Muscle layer of colon (tissue), 2 donors: ENCODE results near the gene GSTT2.

ENCODE experiments used
- H3K27ac ChIP-seq: one replicate; pipeline ENCODE4 v1.7.0; 2013; ENCODE audit warnings: low read depth, mild to moderate bottlenecking, low read length, moderate library complexity
- H3K27me3 ChIP-seq, 2 donors: one replicate each; pipeline ENCODE4 v1.7.0; 2013; ENCODE audit warnings: low read length in 2 of 2, mild to moderate bottlenecking in 2 of 2; ENCODE audit not compliant: insufficient read depth in 2 of 2, control insufficient read depth in 1 of 2
- H3K36me3 ChIP-seq: one replicate; pipeline ENCODE4 v1.7.0; 2013; ENCODE audit warnings: mild to moderate bottlenecking, low read length; ENCODE audit not compliant: insufficient read depth
- H3K4me1 ChIP-seq: one replicate; pipeline ENCODE4 v1.7.0; 2013; ENCODE audit warnings: mild to moderate bottlenecking, low read length; ENCODE audit not compliant: insufficient read depth
- H3K4me3 ChIP-seq, 2 donors: one replicate each; pipeline ENCODE4 v1.7.0; 2013; ENCODE audit warnings: low read length in 2 of 2, low read depth in 1 of 2, mild to moderate bottlenecking in 1 of 2, moderate library complexity in 1 of 2
- H3K9ac ChIP-seq: one replicate; pipeline ENCODE4 v1.7.0; 2013; ENCODE audit warnings: low read length
- H3K9me3 ChIP-seq: one replicate; pipeline ENCODE4 v1.7.0; 2013; ENCODE audit warnings: mild to moderate bottlenecking, low read length
- donor health status: abdominal sarcoma.
- donor health status: Adenocarcinoma of cecum.

GSTT2 gene

DNA sequence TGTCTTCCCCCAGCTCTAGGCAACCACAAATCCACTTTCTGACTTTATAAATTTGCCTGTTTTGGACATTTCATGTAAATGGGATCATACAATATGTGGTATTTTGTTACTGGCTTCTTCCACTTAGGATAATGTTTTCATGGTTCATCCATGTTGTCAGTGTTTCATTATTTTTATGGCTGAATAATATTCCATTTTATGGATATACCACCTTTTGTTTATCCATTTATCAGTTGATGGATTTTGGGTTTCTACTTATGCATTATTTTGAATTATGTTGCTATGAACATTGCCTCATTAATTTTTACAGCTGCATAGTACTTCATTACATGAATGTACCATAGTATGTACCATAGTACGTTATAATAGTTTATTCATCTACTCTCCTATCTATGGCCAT is 36.2 kb downstream of the GSTT2 start:
- peaks cover 4% of the 10 kb centered on the region for H3K4me1 ChIP-seq
- no peaks in the 10 kb centered on the region for H3K9me3 ChIP-seq
- H3K27ac ChIP-seq, result no peak overlapping the region
- no peak overlapping the region for H3K4me3 ChIP-seq
- no peaks in the 10 kb centered on the region for H3K36me3 ChIP-seq
- no peaks in the 10 kb centered on the region for H3K27me3 ChIP-seq
- no peak overlapping the region for H3K9ac ChIP-seq

- no peaks in the 10 kb centered on the region for H3K27me3 ChIP-seq
- no peaks in the 10 kb centered on the region for H3K9me3 ChIP-seq
- H3K4me1 ChIP-seq, result no peaks in the 10 kb centered on the region
- no peak overlapping the region for H3K27ac ChIP-seq
- no peak overlapping the region for H3K9ac ChIP-seq
- H3K36me3 ChIP-seq, result no peaks in the 10 kb centered on the region
- H3K4me3 ChIP-seq, result no peak overlapping the region
Measured at GRCh38 chr22:24021304-24021703, 41.4 kb downstream of the GSTT2 start.

DNA sequence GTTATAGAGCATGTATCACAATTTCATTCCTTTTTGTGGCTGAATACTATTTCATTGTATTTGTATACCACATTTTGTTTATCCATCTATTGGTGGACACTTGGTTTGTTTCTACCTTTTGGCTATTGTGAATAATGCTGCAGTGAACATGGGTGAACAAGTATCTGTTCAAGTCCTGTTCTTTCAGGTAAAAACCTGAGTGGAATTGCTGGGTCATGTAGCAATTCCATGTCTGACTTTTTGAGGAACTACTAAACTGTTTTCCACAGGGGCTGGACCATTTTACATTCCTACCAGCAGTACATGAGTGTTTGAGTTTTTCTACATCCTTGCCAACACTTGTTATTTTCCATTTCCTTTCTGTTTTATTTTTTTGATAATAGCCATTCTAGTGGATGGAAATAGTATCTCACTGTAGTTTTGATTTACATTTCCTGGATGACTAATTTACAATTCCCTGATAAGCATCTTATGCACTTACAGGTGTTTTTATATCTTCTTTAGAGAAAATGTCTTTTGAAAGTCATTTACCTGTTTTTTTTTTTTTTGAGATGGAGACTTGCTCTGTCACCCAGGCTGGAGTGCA is 43.4 kb downstream of the GSTT2 start:
- Histone ChIP-seq H3K4me1 (no peaks in the 10 kb centered on the region), H3K4me3 (no peak overlapping the region), H3K27me3 (no peaks in the 10 kb centered on the region), H3K9me3 (no peaks in the 10 kb centered on the region), H3K9ac (no peak overlapping the region), H3K27ac (no peak overlapping the region), H3K36me3 (no peaks in the 10 kb centered on the region)

GRCh38 chr22:24024354-24024753 is 44.4 kb downstream of the GSTT2 start:
- no peak overlapping the region for H3K9ac ChIP-seq
- H3K9me3 ChIP-seq, result no peaks in the 10 kb centered on the region
- no peaks in the 10 kb centered on the region for H3K27me3 ChIP-seq
- H3K36me3 ChIP-seq, result no peaks in the 10 kb centered on the region
- no peak overlapping the region for H3K27ac ChIP-seq
- no peak overlapping the region for H3K4me3 ChIP-seq
- H3K4me1 ChIP-seq, result no peaks in the 10 kb centered on the region

GRCh38 chr22:24025475-24025874 is 45.5 kb downstream of the GSTT2 start:
- Histone ChIP-seq H3K9me3 (no peaks in the 10 kb centered on the region), H3K4me3 (no peak overlapping the region), H3K4me1 (no peaks in the 10 kb centered on the region), H3K36me3 (no peaks in the 10 kb centered on the region), H3K27me3 (no peaks in the 10 kb centered on the region), H3K27ac (no peak overlapping the region), H3K9ac (no peak overlapping the region)

GRCh38 chr22:24026056-24026455 is 46.1 kb downstream of the GSTT2 start:
- H3K4me3 ChIP-seq, result no peak overlapping the region
- no peak overlapping the region for H3K27ac ChIP-seq
- no peaks in the 10 kb centered on the region for H3K4me1 ChIP-seq
- H3K9ac ChIP-seq, result no peak overlapping the region
- no peaks in the 10 kb centered on the region for H3K9me3 ChIP-seq
- H3K27me3 ChIP-seq, result no peaks in the 10 kb centered on the region
- H3K36me3 ChIP-seq, result no peaks in the 10 kb centered on the region

DNA sequence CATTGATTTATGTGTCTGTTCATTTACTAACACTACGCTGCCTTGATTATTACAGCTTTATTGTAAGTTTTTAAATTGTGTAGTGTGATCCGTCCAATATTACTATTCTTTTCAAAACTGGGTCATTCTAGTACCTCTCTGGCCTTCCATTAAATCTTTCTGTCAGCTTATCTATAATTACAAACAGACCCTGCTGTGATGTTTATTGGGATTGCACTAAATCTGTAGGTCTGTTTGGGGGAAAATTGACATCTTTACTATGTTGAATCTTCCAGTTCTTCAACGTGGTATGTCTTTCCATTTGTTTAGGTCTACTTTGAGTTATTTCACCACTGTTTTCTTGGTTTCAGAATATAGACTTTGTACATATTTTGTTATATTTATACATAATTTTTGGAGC is 46.8 kb downstream of the GSTT2 start:
- Histone ChIP-seq H3K36me3 (no peaks in the 10 kb centered on the region), H3K4me3 (no peak overlapping the region), H3K9me3 (no peaks in the 10 kb centered on the region), H3K27ac (no peak overlapping the region), H3K4me1 (no peaks in the 10 kb centered on the region), H3K9ac (no peak overlapping the region), H3K27me3 (no peaks in the 10 kb centered on the region)

DNA sequence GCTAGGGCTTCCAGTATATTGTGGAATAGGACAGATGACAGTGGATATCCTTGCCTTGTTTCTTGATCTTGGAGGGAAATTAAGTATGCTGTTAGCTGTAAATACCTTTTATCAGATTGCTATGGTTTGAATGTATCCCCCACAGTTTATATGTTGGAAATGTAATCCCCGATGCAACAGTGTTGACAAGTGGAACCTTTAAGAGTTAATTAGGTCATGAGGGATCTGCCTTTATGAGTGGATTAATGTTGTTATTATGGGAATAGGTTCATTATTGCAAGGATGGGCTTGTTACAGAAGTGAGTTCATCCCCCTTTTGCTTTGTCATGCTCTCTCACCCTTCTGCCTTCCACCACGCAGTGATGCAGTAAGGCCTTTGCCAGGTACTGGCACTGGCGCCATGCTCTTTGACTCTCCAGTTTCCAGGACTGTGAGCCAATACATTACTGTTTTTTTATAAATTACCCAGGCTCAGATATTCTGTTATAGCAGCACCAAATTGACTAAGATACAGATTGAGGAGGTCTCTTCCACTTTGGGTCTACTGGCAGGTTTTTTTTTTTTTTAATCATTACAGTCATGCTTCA is 47.5 kb downstream of the GSTT2 start:
- Histone ChIP-seq H3K4me1 (no peaks in the 10 kb centered on the region), H3K27me3 (no peaks in the 10 kb centered on the region), H3K36me3 (no peaks in the 10 kb centered on the region), H3K4me3 (no peak overlapping the region), H3K9ac (no peak overlapping the region), H3K27ac (no peak overlapping the region), H3K9me3 (no peaks in the 10 kb centered on the region)

- Histone ChIP-seq H3K4me1 (no peaks in the 10 kb centered on the region), H3K9me3 (no peaks in the 10 kb centered on the region), H3K9ac (no peak overlapping the region), H3K27ac (no peak overlapping the region), H3K27me3 (no peaks in the 10 kb centered on the region), H3K4me3 (no peak overlapping the region), H3K36me3 (no peaks in the 10 kb centered on the region)
Measured at GRCh38 chr22:24027991-24028390, 48.1 kb downstream of the GSTT2 start.

- Histone ChIP-seq H3K4me1 (no peaks in the 10 kb centered on the region), H3K27me3 (no peaks in the 10 kb centered on the region), H3K36me3 (no peaks in the 10 kb centered on the region), H3K9me3 (no peaks in the 10 kb centered on the region), H3K4me3 (no peak overlapping the region), H3K9ac (no peak overlapping the region), H3K27ac (no peak overlapping the region)
Measured at GRCh38 chr22:24028533-24028932, 48.6 kb downstream of the GSTT2 start.

DNA sequence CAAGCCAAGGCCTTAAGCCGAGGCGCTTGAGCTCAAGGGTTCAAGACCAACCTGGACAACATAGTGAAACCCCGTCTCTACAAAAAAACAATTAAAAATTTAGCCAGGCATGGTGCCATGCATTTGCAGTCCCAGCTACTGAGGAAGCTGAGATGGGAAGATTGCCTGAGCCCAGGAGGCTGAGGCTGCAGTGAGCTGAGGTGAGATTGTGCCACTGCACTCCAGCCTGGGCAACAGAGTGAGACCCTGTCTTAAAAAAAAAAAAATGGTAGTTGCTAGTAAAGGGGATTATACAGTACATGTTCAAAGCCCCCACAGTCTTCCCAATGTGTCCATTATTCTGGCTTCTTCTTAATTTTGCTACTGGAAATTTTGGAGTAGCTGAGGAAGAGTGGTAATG is 49.4 kb downstream of the GSTT2 start:
- Histone ChIP-seq H3K4me3 (no peak overlapping the region), H3K27me3 (no peaks in the 10 kb centered on the region), H3K27ac (no peak overlapping the region), H3K9ac (no peak overlapping the region), H3K9me3 (no peaks in the 10 kb centered on the region), H3K36me3 (no peaks in the 10 kb centered on the region), H3K4me1 (no peaks in the 10 kb centered on the region)

GRCh38 chr22:24030186-24030702 is 50.3 kb downstream of the GSTT2 start:
- Histone ChIP-seq H3K9ac (no peak overlapping the region), H3K27me3 (no peaks in the 10 kb centered on the region), H3K36me3 (no peaks in the 10 kb centered on the region), H3K9me3 (no peaks in the 10 kb centered on the region), H3K27ac (no peak overlapping the region), H3K4me3 (no peak overlapping the region), H3K4me1 (no peaks in the 10 kb centered on the region)
